ENCODE measurements around the gene TSEN15.

- TF ChIP-seq CTCF (IDR thresholded peaks at IDR 0.05) (no peak), POLR2A (IDR thresholded peaks at IDR 0.05) (no peak)
Measured at GRCh38 chr1:184023171-184023570, 28.4 kb upstream of the TSEN15 start.

All from right lobe of liver (tissue), 4 donors.